Activated T-helper 1 cell treated with Interleukin-2 at 50 U/mL for 16 hours (primary cell): ENCODE results near the gene MSH3.

Experiments
- DNase-seq: peaks from one replicate; pipeline ENCODE4 v3.0.0-alpha.2; 2020; ENCODE audit warnings: low read depth

The MSH3 gene

GRCh38 chr5:80905405-80905804, 251.0 kb downstream of the MSH3 start:
- DNase-seq: no peak

- no peak for DNase-seq
Observed at GRCh38 chr5:80912479-80912878, 258.0 kb downstream of the MSH3 start.

- DNase-seq: no peak
Observed at GRCh38 chr5:80915716-80916115, 261.3 kb downstream of the MSH3 start.

GRCh38 chr5:80916676-80917075, 262.2 kb downstream of the MSH3 start:
- no peak for DNase-seq

GRCh38 chr5:80917631-80918030, 263.2 kb downstream of the MSH3 start:
- DNase-seq: no peak

GRCh38 chr5:80919678-80920196, 265.3 kb downstream of the MSH3 start:
- no peak for DNase-seq

GRCh38 chr5:80920333-80920732, 265.9 kb downstream of the MSH3 start:
- DNase-seq: no peak

GRCh38 chr5:80921026-80921425, 266.6 kb downstream of the MSH3 start:
- no peak for DNase-seq

- no peak for DNase-seq
Observed at GRCh38 chr5:80925931-80926330, 271.5 kb downstream of the MSH3 start.
